PC-3 (cell line): ENCODE measurements around the gene PCCA. TPM values are rescaled to one million over a fixed set of nuclear protein-coding genes. Genes with fewer than 3 reads are reported as not detected.

Experiments
- ATAC-seq: fragments of 200-7000 bp; cut with Tn5 transposase; 2 replicates; pipeline ENCODE4 v1.9.1; 2020; ENCODE audit warnings: mild to moderate bottlenecking, moderate library complexity
- BruUV-seq: library from RNA; stranded (reverse); fragments of 400-500 nt; replicated peaks from 2 replicates; lab custom pipeline; 2021; lab: Mats Ljungman, UMichigan
- CTCF ChIA-PET: fragments of 300-600 bp; sonication (Branson Sonifier 250); formaldehyde crosslinking; loops from one replicate; lab custom pipeline; 2022; ENCODE audit warnings: antibody characterized with exemption; lab: Charles Lee
- POLR2A ChIA-PET: fragments of 300-600 bp; sonication (Branson Sonifier 250); formaldehyde crosslinking; loops from one replicate; lab custom pipeline; 2022; ENCODE audit warnings: antibody characterized with exemption; ENCODE audit not compliant: unreplicated experiment; lab: Charles Lee
- DNase-seq: peaks from one replicate; pipeline ENCODE4 v3.0.0-alpha.2; 2015
- H2AFZ ChIP-seq: fragments of 300-600 bp; sonication (generic); 2 replicates; pipeline ENCODE4 v1.6.0; 2016; ENCODE audit warnings: antibody characterized with exemption, low read length
- H3F3A ChIP-seq: fragments of 300-600 bp; sonication (generic); one replicate; pipeline ENCODE4 v1.6.0; 2017; ENCODE audit warnings: antibody characterized with exemption, low read length, control low read depth, mild to moderate bottlenecking; ENCODE audit not compliant: unreplicated experiment
- H3K27ac ChIP-seq: fragments of 300-600 bp; sonication (generic); 2 replicates; pipeline ENCODE4 v1.5.1; 2016; ENCODE audit warnings: mild to moderate bottlenecking, low read length
- H3K27me3 ChIP-seq: fragments of 300-600 bp; sonication (generic); 2 replicates; pipeline ENCODE4 v1.6.1; 2016; ENCODE audit warnings: low read length, mixed read lengths
- H3K36me3 ChIP-seq: fragments of 300-600 bp; sonication (generic); 2 replicates; pipeline ENCODE4 v1.6.1; 2016; ENCODE audit warnings: low read depth, mixed run types, low read length, mixed read lengths
- H3K4me1 ChIP-seq: fragments of 300-600 bp; sonication (generic); 2 replicates; pipeline ENCODE4 v1.5.1; 2016; ENCODE audit warnings: low read length; ENCODE audit not compliant: insufficient read depth
- H3K4me2 ChIP-seq: fragments of 300-600 bp; sonication (generic); 2 replicates; pipeline ENCODE4 v1.6.0; 2016; ENCODE audit warnings: low read length
- H3K4me3 ChIP-seq: fragments of 300-600 bp; sonication (generic); 2 replicates; pipeline ENCODE4 v1.5.1; 2016; ENCODE audit warnings: mild to moderate bottlenecking, low read length, mixed read lengths
- H3K79me2 ChIP-seq: fragments of 300-600 bp; sonication (generic); 2 replicates; pipeline ENCODE4 v1.6.1; 2017; ENCODE audit warnings: low read length, mixed read lengths
- H3K9ac ChIP-seq: fragments of 300-600 bp; sonication (generic); 2 replicates; pipeline ENCODE4 v1.6.0; 2016; ENCODE audit warnings: mild to moderate bottlenecking, low read length
- H3K9me2 ChIP-seq: fragments of 300-600 bp; sonication (generic); replicated peaks from 2 replicates; pipeline ENCODE4 v1.6.1; 2016; ENCODE audit warnings: mixed run types, low read length, mixed read lengths
- H3K9me3 ChIP-seq: fragments of 300-600 bp; sonication (generic); 2 replicates; pipeline ENCODE4 v1.6.1; 2016; ENCODE audit warnings: low read length, mixed read lengths
- H4K20me1 ChIP-seq: fragments of 300-600 bp; sonication (generic); 2 replicates; pipeline ENCODE4 v1.6.1; 2016; ENCODE audit warnings: low read length, mixed read lengths
- EZH2 ChIP-seq: fragments of 300-600 bp; sonication (generic); IDR thresholded peaks from one replicate; pipeline ENCODE4 v1.6.1; 2017; ENCODE audit warnings: antibody characterized with exemption, mild to moderate bottlenecking, low read length; ENCODE audit not compliant: unreplicated experiment
- EZH2phosphoT487 ChIP-seq: fragments of 300-600 bp; sonication (generic); IDR thresholded peaks from 2 replicates; pipeline ENCODE4 v1.6.1; 2018; ENCODE audit warnings: mild to moderate bottlenecking, antibody characterized with exemption, low read length, borderline replicate concordance
- intact Hi-C: fragments of 100-400 bp; cut with micrococcal nuclease; formaldehyde crosslinking; loops from 2 replicates; pipeline ENCODE4 v1.9.0; 2023
- total RNA-seq: library from RNA; depleted of rRNA; stranded (reverse); fragments of >200 nt; gene quantifications from 2 replicates; pipeline ENCODE4 v1.2.3, GENCODE V29; 2014
- TF ChIP-seq, protein P1 (sequence below): fragments of 300-600 bp; sonication (generic); conservative IDR thresholded peaks from 2 replicates; pipeline ENCODE4 v1.5.1; 2017; ENCODE audit warnings: antibody characterized with exemption, low read depth, mild to moderate bottlenecking, low read length

The PCCA gene
- total RNA-seq, 1 experiment from 2014 or later: 10.5 TPM

DNA sequence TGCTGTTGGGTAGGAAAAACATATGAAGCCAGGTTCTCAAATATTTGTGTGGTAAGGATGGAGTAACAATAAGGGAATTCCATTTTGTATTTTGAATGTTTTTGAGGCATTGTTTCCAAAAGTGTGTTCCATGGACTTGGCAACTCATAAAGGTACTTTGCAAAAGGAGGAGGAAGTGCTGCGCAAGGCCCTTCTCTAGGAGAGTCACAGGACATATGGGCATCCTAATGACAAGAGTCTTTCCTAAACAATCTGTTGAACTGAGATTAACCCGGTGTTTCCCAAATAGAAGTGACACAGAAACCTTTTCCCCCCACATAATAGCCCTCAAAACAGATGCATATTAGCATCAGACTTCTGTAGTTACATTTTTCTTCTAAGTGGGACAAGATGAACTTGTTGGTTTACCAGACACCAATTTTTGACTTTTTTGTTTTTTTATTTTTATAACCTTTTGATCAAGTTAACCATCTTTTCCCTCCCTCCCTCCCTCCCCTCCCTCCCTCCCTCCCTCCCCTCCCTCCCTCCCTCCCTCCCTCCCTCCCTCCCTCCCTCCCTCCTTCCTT lies 209.3 kb downstream of the PCCA start:
- no peak overlapping the region for H2AFZ ChIP-seq
- no peaks in the 10 kb centered on the region for H3K9me2 ChIP-seq
- no peaks in the 10 kb centered on the region for H4K20me1 ChIP-seq
- no peaks in the 10 kb centered on the region for H3K9me3 ChIP-seq
- TF ChIP-seq, protein P1, sequence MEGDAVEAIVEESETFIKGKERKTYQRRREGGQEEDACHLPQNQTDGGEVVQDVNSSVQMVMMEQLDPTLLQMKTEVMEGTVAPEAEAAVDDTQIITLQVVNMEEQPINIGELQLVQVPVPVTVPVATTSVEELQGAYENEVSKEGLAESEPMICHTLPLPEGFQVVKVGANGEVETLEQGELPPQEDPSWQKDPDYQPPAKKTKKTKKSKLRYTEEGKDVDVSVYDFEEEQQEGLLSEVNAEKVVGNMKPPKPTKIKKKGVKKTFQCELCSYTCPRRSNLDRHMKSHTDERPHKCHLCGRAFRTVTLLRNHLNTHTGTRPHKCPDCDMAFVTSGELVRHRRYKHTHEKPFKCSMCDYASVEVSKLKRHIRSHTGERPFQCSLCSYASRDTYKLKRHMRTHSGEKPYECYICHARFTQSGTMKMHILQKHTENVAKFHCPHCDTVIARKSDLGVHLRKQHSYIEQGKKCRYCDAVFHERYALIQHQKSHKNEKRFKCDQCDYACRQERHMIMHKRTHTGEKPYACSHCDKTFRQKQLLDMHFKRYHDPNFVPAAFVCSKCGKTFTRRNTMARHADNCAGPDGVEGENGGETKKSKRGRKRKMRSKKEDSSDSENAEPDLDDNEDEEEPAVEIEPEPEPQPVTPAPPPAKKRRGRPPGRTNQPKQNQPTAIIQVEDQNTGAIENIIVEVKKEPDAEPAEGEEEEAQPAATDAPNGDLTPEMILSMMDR: no peak
- ChIA-PET POLR2A (no interaction called here), CTCF (no interaction called here)
- no peaks in the 10 kb centered on the region for H3K4me1 ChIP-seq
- no peaks in the 10 kb centered on the region for H3K36me3 ChIP-seq
- ATAC-seq (no peak), DNase-seq (no peak)
- intact Hi-C loops: no loop called here
- H3K4me3 ChIP-seq: no peak overlapping the region
- H3K27ac ChIP-seq: no peak overlapping the region
- no peak overlapping the region for H3K4me2 ChIP-seq
- no peaks in the 10 kb centered on the region for H3K27me3 ChIP-seq
- no peak overlapping the region for H3K9ac ChIP-seq
- H3F3A ChIP-seq: no peaks in the 10 kb centered on the region
- no peaks in the 10 kb centered on the region for H3K79me2 ChIP-seq
- no TSS peak for BruUV-seq

DNA sequence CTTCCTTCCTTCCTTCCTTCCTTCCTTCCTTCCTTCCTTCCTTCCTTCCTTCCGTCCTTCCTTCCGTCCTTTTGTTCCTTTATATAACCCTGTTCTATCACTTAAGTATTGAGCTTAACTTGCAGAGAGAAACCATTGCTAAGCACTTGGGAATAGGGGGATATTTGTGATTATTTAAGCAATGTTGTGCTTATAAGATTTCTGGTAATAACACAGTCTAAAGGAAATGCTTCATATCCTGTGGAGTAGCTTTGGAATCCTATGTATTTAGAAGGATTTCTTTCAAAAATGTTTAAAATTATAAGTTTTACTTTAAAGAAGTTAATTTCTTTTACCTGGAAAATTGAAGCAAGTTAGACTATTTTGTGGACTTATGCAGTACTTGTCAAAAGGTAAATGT lies 209.8 kb downstream of the PCCA start:
- H3K9me2 ChIP-seq: no peaks in the 10 kb centered on the region
- no peaks in the 10 kb centered on the region for H3K27me3 ChIP-seq
- H3K9me3 ChIP-seq: no peaks in the 10 kb centered on the region
- no peaks in the 10 kb centered on the region for H3K4me1 ChIP-seq
- H3K4me2 ChIP-seq: no peak overlapping the region
- no peak for DNase-seq
- H3K36me3 ChIP-seq: no peaks in the 10 kb centered on the region
- TF ChIP-seq, protein P1: no peak
- no peak for TF ChIP-seq EZH2phosphoT487
- TF ChIP-seq EZH2: no peak
- ChIA-PET CTCF (no interaction called here), POLR2A (no interaction called here)
- BruUV-seq: no TSS peak
- no peak overlapping the region for H3K27ac ChIP-seq
- no peak overlapping the region for H3K9ac ChIP-seq
- H3K4me3 ChIP-seq: no peak overlapping the region
- H2AFZ ChIP-seq: no peak overlapping the region
- H3K79me2 ChIP-seq: no peaks in the 10 kb centered on the region
- intact Hi-C loops: no loop called here
- H3F3A ChIP-seq: no peaks in the 10 kb centered on the region
- H4K20me1 ChIP-seq: no peaks in the 10 kb centered on the region
- no peak for ATAC-seq

DNA sequence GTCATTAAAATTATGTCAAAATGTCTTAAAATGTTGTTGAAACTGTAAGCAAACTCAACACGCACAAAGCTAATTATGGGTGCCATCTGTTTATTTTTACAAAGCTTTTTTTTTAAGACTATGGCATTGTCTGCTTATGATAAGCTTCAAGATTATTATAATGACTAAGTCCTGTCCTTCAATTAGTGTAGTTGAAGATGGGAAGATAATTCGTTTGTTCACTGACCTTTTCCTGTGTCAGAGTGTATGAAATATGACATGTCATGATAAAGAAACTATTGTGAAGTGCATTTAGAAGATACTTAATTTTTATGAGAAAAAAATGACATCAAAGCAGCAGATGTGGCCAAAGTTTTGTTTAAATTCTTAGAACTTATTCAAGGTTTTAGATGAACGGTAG lies 211.3 kb downstream of the PCCA start:
- POLR2A ChIA-PET: no interaction called here
- CTCF ChIA-PET: no interaction called here

More for the DNA sequence above, 211.3 kb downstream of the PCCA start:
- Histone ChIP-seq H3K27ac (no peak overlapping the region), H3K4me1 (no peaks in the 10 kb centered on the region), H3K9me2 (no peaks in the 10 kb centered on the region), H3K9ac (no peak overlapping the region), H4K20me1 (no peaks in the 10 kb centered on the region), H3K9me3 (no peaks in the 10 kb centered on the region), H2AFZ (no peak overlapping the region), H3K4me2 (no peak overlapping the region), H3K27me3 (no peaks in the 10 kb centered on the region), H3K79me2 (no peaks in the 10 kb centered on the region), H3K36me3 (no peaks in the 10 kb centered on the region), H3F3A (no peaks in the 10 kb centered on the region), H3K4me3 (no peak overlapping the region)
- intact Hi-C loops: no loop called here
- TF ChIP-seq, protein P1: no peak
- TF ChIP-seq EZH2: no peak
- TF ChIP-seq EZH2phosphoT487: no peak
- ATAC-seq (no peak), DNase-seq (no peak)
- no TSS peak for BruUV-seq
